Thymus (tissue), 11 donors: ENCODE measurements around the gene BIRC3. TPM values are rescaled to one million over a fixed set of nuclear protein-coding genes. Genes with fewer than 3 reads are reported as not detected.
"Not testable (repeated sequence)": the region's sequence is repeated elsewhere in the genome, so short reads cannot be mapped to it uniquely, and the experiment has no call there.

Source experiments
- DNase-seq, 9 donors: peaks; one replicate each; pipeline ENCODE4 v3.0.0-alpha.2; 2013; ENCODE audit warnings: low spot score in 9 of 9, low read depth in 6 of 9, missing footprints in 1 of 9
- H3K27ac ChIP-seq, 2 donors: one replicate each; pipeline ENCODE4 v1.5.1; 2013; ENCODE audit warnings: control low read depth in 1 of 2, low read depth in 1 of 2, low read length in 1 of 2, mild to moderate bottlenecking in 1 of 2, moderate library complexity in 1 of 2
- H3K27me3 ChIP-seq, 2 donors: one replicate each; pipeline ENCODE4 v1.5.1; 2013; ENCODE audit warnings: low read length in 1 of 2; ENCODE audit not compliant: control insufficient read depth in 2 of 2, insufficient read depth in 1 of 2
- H3K36me3 ChIP-seq, 2 donors: one replicate each; pipeline ENCODE4 v1.5.1; 2013; ENCODE audit warnings: low read length in 1 of 2, mild to moderate bottlenecking in 1 of 2, moderate library complexity in 1 of 2; ENCODE audit not compliant: control insufficient read depth in 2 of 2, insufficient read depth in 2 of 2
- H3K4me1 ChIP-seq, 2 donors: one replicate each; pipeline ENCODE4 v1.5.1; 2013; ENCODE audit warnings: low read length in 2 of 2; ENCODE audit not compliant: control insufficient read depth in 2 of 2, insufficient read depth in 2 of 2
- H3K4me3 ChIP-seq, 2 donors: one replicate each; pipeline ENCODE4 v1.5.1; 2013; ENCODE audit warnings: low read length in 2 of 2, control low read depth in 1 of 2, mild to moderate bottlenecking in 1 of 2
- H3K9me3 ChIP-seq, 2 donors: one replicate each; pipeline ENCODE4 v1.5.1; 2013; ENCODE audit warnings: low read length in 1 of 2, mild to moderate bottlenecking in 1 of 2; ENCODE audit not compliant: control insufficient read depth in 2 of 2, insufficient read depth in 1 of 2
- WGBS: extraction: QIAGEN DNeasy Blood & Tissue Kit; methylation state at CpG from one replicate; pipeline ENCODE4 v1.1.7; 2013; 5-methylcytosine and 5-hydroxymethylcytosine counted together
- polyA plus RNA-seq: library from polyadenylated mRNA; stranded (reverse); fragments of 200-250 nt; gene quantifications from one replicate; pipeline ENCODE4 v1.2.3, GENCODE V29; 2013
- total RNA-seq: library from RNA; stranded (reverse); fragments of 120-200 nt; gene quantifications from one replicate; pipeline ENCODE4 v1.2.4, GENCODE V29; 2013
- donor health status: healthy.

BIRC3 gene
- total and polyA plus RNA-seq, 2 donors, result 63.6 to 73.7 TPM

GRCh38 chr11:102328748-102329147 is 11.5 kb downstream of the BIRC3 start:
- no peaks in the 10 kb centered on the region for H3K4me1 ChIP-seq

GRCh38 chr11:102330231-102330630 is 12.9 kb downstream of the BIRC3 start:
- DNase-seq, result no peak
- H3K4me1 ChIP-seq, result no peaks in the 10 kb centered on the region
- H3K9me3 ChIP-seq, result no peaks in the 10 kb centered on the region
- no peaks in the 10 kb centered on the region for H3K27me3 ChIP-seq
- H3K4me3 ChIP-seq, result no peak overlapping the region
- no peak overlapping the region for H3K27ac ChIP-seq
- peaks cover 16 to 41% of the 10 kb centered on the region in 2 donors for H3K36me3 ChIP-seq

More at GRCh38 chr11:102328748-102329147, 11.5 kb downstream of the BIRC3 start:
- Histone ChIP-seq H3K9me3 (no peaks in the 10 kb centered on the region), H3K27ac (no peak overlapping the region), H3K27me3 (no peaks in the 10 kb centered on the region), H3K36me3 (peaks cover 15 to 40% of the 10 kb centered on the region in 2 donors), H3K4me3 (no peak overlapping the region)
- no peak for DNase-seq
- 98% methylated on average over 1 of the region's 1 CpG for WGBS

GRCh38 chr11:102331341-102331740 is 14.1 kb downstream of the BIRC3 start:
- 99% methylated on average over 2 of the region's 2 CpGs for WGBS
- peaks cover 18 to 42% of the 10 kb centered on the region in 2 donors for H3K36me3 ChIP-seq
- DNase-seq, result no peak

GRCh38 chr11:102332611-102332994 is 15.3 kb downstream of the BIRC3 start:
- DNase-seq, result no peak
- no peak overlapping the region for H3K4me3 ChIP-seq
- H3K9me3 ChIP-seq, result no peaks in the 10 kb centered on the region
- WGBS, result 99% methylated on average over 1 of the region's 1 CpG
- H3K4me1 ChIP-seq, result no peaks in the 10 kb centered on the region
- H3K36me3 ChIP-seq, result peaks cover 14 to 38% of the 10 kb centered on the region in 2 donors
- no peaks in the 10 kb centered on the region for H3K27me3 ChIP-seq
- no peak overlapping the region for H3K27ac ChIP-seq

More at GRCh38 chr11:102331341-102331740, 14.1 kb downstream of the BIRC3 start:
- Histone ChIP-seq H3K4me1 (no peaks in the 10 kb centered on the region), H3K9me3 (no peaks in the 10 kb centered on the region), H3K4me3 (no peak overlapping the region), H3K27me3 (no peaks in the 10 kb centered on the region), H3K27ac (no peak overlapping the region)

GRCh38 chr11:102338479-102339010 is 21.3 kb downstream of the BIRC3 start:
- Histone ChIP-seq H3K36me3 (peaks cover 2 to 25% of the 10 kb centered on the region in 2 donors), H3K9me3 (no peaks in the 10 kb centered on the region), H3K27ac (no peak overlapping the region), H3K4me3 (no peak overlapping the region), H3K4me1 (peaks cover 2 to 3% of the 10 kb centered on the region in 2 donors), H3K27me3 (no peaks in the 10 kb centered on the region)
- DNase-seq, result no peak

GRCh38 chr11:102341311-102341710 is 24.0 kb downstream of the BIRC3 start:
- not testable (repeated sequence) for H3K9me3 ChIP-seq, H3K27me3 ChIP-seq, H3K4me1 ChIP-seq, H3K27ac ChIP-seq, H3K4me3 ChIP-seq, DNase-seq
- H3K36me3 ChIP-seq, result peaks cover 0 to 20% of the 10 kb centered on the region in 2 donors
- WGBS, result 94% methylated on average over 7 of the region's 7 CpGs

GRCh38 chr11:102341844-102342318 is 24.6 kb downstream of the BIRC3 start:
- no peak overlapping the region for H3K4me3 ChIP-seq
- no peak overlapping the region for H3K27ac ChIP-seq
- 22% methylated on average over 1 of the region's 1 CpG for WGBS
- H3K36me3 ChIP-seq, result peaks cover 0 to 18% of the 10 kb centered on the region in 2 donors
- H3K9me3 ChIP-seq, result no peaks in the 10 kb centered on the region
- H3K4me1 ChIP-seq, result peaks cover 7 to 8% of the 10 kb centered on the region in 2 donors
- H3K27me3 ChIP-seq, result no peaks in the 10 kb centered on the region
- DNase-seq, result peak; percentile 63 to 93 (median 90)

- Histone ChIP-seq H3K4me1 (peaks cover 7 to 8% of the 10 kb centered on the region in 2 donors), H3K4me3 (no peak overlapping the region), H3K36me3 (peaks cover 0 to 4% of the 10 kb centered on the region in 2 donors), H3K27ac (no peak overlapping the region), H3K27me3 (no peaks in the 10 kb centered on the region), H3K9me3 (no peaks in the 10 kb centered on the region)
- DNase-seq, result no peak
- WGBS, result 89% methylated on average over 1 of the region's 1 CpG
These were observed 26.5 kb downstream of the BIRC3 start for GRCh38 chr11:102343809-102344208.

GRCh38 chr11:102345904-102346303 is 28.6 kb downstream of the BIRC3 start:
- DNase-seq, result peak in 2 of 9 donors; percentile 32 to 56
- H3K27me3 ChIP-seq, result no peaks in the 10 kb centered on the region
- 67% methylated on average over 8 of the region's 8 CpGs for WGBS
- peak overlapping the region; percentile 83 to 94 for H3K4me3 ChIP-seq
- peaks cover 4 to 11% of the 10 kb centered on the region in 2 donors for H3K36me3 ChIP-seq
- peaks cover 13 to 16% of the 10 kb centered on the region in 2 donors for H3K4me1 ChIP-seq
- peak overlapping the region; percentile 52 to 99 for H3K27ac ChIP-seq
- H3K9me3 ChIP-seq, result no peaks in the 10 kb centered on the region
